Spinal cord (tissue), 10 donors: ENCODE data around the gene IGFALS. TPM values are rescaled to one million over a fixed set of nuclear protein-coding genes. Genes with fewer than 3 reads are reported as not detected.

Experiments
- DNase-seq, 6 donors: peaks; one replicate each; pipeline versions ENCODE4 v3.0.0 to v3.0.0-alpha.2; 2013 to 2015; ENCODE audit warnings: low spot score in 6 of 6, low read depth in 4 of 6
- H3K27ac ChIP-seq: one replicate; pipeline ENCODE4 v1.5.1; 2013; ENCODE audit warnings: low read depth, low read length, control low read depth
- H3K27me3 ChIP-seq: one replicate; pipeline ENCODE4 v1.6.1; 2013; ENCODE audit warnings: low read length; ENCODE audit not compliant: control insufficient read depth, insufficient read depth
- H3K36me3 ChIP-seq: one replicate; pipeline ENCODE4 v1.6.1; 2013; ENCODE audit warnings: low read length; ENCODE audit not compliant: control insufficient read depth, insufficient read depth
- H3K4me1 ChIP-seq: one replicate; pipeline ENCODE4 v1.6.1; 2013; ENCODE audit warnings: low read length; ENCODE audit not compliant: control insufficient read depth, insufficient read depth
- H3K4me3 ChIP-seq: one replicate; pipeline ENCODE4 v1.5.1; 2013; ENCODE audit warnings: low read depth, low read length, control low read depth
- H3K9me3 ChIP-seq: one replicate; pipeline ENCODE4 v1.6.1; 2013; ENCODE audit warnings: low read length; ENCODE audit not compliant: control insufficient read depth, insufficient read depth
- WGBS: methylation state at CpG from one replicate; pipeline ENCODE4 v1.1.5; 2013; ENCODE audit warnings: missing lambda C conversion rate; ENCODE audit not compliant: insufficient coverage; 5-methylcytosine and 5-hydroxymethylcytosine counted together
- polyA plus RNA-seq, 2 donors: library from polyadenylated mRNA; unstranded; fragments of 120-200 nt; gene quantifications; one replicate each; pipeline ENCODE4 v1.2.1, GENCODE V29; 2013; ENCODE audit not compliant: insufficient read length in 2 of 2
- total RNA-seq, 2 donors: library from RNA; depleted of rRNA in 1 of 2; stranded (reverse); fragments of 120-200 nt in 1 of 2; fragments of >200 nt in 1 of 2; gene quantifications; one replicate each; pipeline versions ENCODE4 v1.2.3 to v1.2.4, GENCODE V29; 2013 to 2014
- donor health status: healthy.

IGFALS gene
- total and polyA plus RNA-seq, 4 donors: 0.33 to 1.3 (median 0.39) TPM; not detected in 1

DNA sequence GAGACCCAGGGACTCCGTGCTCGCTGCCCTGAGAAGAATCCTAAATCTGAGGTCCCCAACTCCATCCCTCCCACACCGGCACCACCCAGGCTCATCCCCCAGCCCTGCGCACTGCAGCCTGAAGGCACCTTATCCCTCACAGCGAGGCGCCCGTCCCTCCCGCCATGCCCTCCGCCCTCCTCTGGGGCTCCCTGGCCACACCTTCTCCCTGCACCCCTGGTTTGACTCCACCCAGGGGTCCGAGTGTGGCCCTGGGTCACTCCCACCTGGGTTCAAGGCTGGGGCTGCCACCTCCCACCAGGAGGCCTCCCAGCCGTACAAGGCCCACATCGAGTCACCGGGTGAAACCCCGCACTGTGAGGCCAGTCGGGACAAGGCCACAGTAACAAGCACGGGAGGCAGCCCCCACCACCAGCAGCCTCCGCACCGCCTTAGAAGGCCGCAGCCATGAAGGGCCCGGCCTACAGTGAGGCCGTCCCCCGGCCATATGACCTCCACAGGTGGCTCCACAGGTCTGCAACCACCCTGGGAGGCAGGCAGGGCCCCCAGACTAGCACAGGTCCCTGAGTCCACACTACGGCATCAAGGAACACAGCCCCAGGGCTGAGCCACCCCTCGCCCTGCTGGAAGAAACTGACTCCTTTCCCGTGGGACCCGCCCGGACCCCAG is 24.8 kb upstream of the IGFALS start:
- H3K36me3 ChIP-seq: peaks cover 86% of the 10 kb centered on the region
- H3K27ac ChIP-seq: no peak overlapping the region
- H3K4me3 ChIP-seq: no peak overlapping the region
- no peaks in the 10 kb centered on the region for H3K4me1 ChIP-seq
- DNase-seq: no peak
- H3K27me3 ChIP-seq: no peaks in the 10 kb centered on the region
- H3K9me3 ChIP-seq: no peaks in the 10 kb centered on the region
- WGBS: 96% methylated on average over 27 of the region's 27 CpGs

DNA sequence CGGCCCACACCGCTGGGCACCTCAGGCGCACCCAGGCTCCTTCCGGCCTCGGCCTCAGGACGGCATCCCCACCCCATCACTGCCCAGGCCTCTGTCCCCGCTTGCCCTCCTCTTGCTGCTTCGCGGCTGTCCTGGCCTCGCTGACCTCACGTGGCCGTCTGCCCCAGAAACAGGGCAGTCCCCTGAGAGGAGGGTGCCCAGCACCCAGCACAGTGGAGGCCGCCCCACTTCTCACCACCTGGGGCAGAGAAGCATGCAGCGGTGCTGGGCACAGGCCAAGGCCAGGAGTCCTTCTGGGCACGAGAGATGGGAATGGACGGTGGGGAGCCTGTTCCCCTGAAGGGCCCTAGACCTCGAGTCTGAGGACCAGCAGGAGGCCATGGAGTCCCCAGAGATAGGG is 24.2 kb upstream of the IGFALS start:
- H3K9me3 ChIP-seq: no peaks in the 10 kb centered on the region
- no peak overlapping the region for H3K4me3 ChIP-seq
- H3K27me3 ChIP-seq: no peaks in the 10 kb centered on the region
- peaks cover 86% of the 10 kb centered on the region for H3K36me3 ChIP-seq
- no peak overlapping the region for H3K27ac ChIP-seq
- 95% methylated on average over 16 of the region's 17 CpGs for WGBS
- H3K4me1 ChIP-seq: no peaks in the 10 kb centered on the region
- DNase-seq: no peak

DNA sequence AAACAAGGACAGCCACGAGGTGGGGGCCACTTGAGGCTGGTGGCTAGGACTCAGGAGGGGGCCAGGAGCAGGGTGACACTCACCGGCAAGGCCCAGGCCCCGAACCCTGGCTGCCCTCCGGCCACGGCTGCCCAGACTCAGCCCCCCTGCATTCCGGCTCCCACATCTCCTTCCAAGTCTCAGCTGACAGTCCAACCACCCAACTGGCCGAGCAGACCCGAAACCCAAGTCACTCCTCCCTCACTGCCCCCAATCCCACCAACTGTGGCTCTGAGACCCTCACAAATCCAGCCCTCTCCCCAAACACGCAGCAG is 23.7 kb upstream of the IGFALS start:
- Histone ChIP-seq H3K9me3 (no peaks in the 10 kb centered on the region), H3K4me1 (no peaks in the 10 kb centered on the region), H3K36me3 (peaks cover 84% of the 10 kb centered on the region), H3K27ac (no peak overlapping the region), H3K27me3 (no peaks in the 10 kb centered on the region), H3K4me3 (no peak overlapping the region)
- 91% methylated on average over 9 of the region's 9 CpGs for WGBS
- no peak for DNase-seq

DNA sequence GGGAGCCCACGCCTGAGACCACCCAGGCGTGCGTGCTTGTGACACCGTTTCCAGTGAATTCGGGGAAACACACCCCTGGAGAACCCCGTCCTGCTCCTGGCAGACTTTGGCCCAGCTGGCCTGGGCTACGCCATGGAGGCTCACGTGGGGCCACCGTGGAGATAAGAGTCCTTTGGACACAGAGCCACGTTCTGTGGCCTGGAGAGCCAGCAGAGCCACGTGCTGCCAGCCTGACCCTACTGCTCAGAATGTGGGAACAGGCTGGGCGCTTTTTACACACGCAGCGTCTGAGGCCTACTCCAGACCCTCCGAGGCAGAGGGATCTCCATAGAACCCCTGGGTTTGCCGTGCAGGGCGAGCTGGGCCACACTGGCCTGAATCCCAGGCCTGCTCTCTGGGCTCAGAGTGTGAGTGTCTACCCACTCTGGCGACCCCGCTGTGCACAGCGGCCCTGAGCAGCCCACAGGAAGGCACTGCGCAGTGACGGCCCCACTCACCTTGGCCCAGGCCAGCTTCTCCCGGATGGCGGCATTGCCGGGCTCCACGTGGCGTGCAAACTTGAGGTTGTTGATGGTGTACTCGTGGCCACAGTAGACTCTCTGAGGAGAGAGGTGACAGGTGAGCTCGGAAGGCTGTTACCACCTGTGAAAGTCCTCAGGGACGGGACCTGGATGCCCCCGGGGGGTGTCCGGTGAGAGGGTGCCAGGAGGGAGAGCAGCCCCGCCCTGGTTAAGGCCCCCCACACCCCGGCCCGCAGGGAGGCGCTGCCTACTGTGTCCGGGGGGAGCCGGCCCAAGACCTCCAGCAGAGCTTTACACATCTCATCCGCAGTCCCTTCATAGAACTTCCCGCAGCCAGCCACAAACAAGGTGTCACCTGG is 23.1 kb upstream of the IGFALS start:
- peaks cover 78% of the 10 kb centered on the region for H3K36me3 ChIP-seq
- H3K4me1 ChIP-seq: no peaks in the 10 kb centered on the region
- H3K27me3 ChIP-seq: no peaks in the 10 kb centered on the region
- no peaks in the 10 kb centered on the region for H3K9me3 ChIP-seq
- H3K4me3 ChIP-seq: no peak overlapping the region
- H3K27ac ChIP-seq: no peak overlapping the region
- DNase-seq: no peak
- WGBS: 96% methylated on average over 35 of the region's 40 CpGs

DNA sequence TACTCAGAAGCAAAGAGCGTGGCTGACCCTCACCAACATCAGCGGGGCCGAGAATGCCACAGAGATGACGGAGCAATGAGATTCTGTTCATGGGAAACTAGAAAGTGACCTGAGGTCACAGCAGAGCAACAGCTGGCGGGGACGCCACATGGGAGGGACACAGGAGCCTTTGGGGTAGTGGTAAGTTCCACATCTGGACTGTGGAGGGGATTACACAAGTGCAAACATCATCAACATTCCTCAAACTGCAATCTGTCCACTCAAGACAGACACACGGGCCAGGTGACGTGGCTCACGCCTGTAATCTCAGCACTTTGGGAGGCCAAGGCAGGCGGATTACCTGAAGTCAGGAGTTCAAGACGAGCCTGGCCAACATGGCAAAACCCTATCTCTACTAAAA is 22.0 kb upstream of the IGFALS start:
- Histone ChIP-seq H3K36me3 (peaks cover 73% of the 10 kb centered on the region), H3K4me3 (no peak overlapping the region), H3K9me3 (no peaks in the 10 kb centered on the region), H3K27ac (peak overlapping the region; percentile 15), H3K27me3 (no peaks in the 10 kb centered on the region), H3K4me1 (no peaks in the 10 kb centered on the region)
- no peak for DNase-seq
- WGBS: 97% methylated on average over 4 of the region's 11 CpGs

DNA sequence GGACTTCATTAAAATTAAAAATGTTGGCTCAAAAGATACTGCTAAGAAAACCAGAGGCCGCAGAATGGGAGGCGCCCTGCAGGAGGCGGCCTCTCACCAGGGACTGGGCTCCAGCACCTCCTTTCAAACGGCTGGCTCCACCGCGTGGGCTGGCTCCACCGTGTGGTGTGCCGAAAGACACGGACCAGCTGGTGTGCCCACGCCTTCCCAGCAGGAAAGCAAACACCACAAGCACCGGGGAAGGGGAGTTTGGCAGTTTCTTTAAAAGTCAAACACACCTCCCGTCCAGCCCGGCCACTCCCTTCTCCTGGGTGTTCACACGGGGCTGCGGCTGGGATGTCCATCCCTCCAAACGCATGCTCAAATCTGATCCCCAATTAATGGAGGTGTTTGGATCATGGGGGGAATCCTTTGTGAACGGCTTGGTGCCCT is 19.2 kb upstream of the IGFALS start:
- peak in 2 of 6 donors; percentile 19 to 34 for DNase-seq
- H3K36me3 ChIP-seq: peaks cover 73% of the 10 kb centered on the region
- no peaks in the 10 kb centered on the region for H3K9me3 ChIP-seq
- H3K4me3 ChIP-seq: no peak overlapping the region
- H3K27ac ChIP-seq: no peak overlapping the region
- no peaks in the 10 kb centered on the region for H3K4me1 ChIP-seq
- 33% methylated on average over 7 of the region's 17 CpGs for WGBS
- no peaks in the 10 kb centered on the region for H3K27me3 ChIP-seq

DNA sequence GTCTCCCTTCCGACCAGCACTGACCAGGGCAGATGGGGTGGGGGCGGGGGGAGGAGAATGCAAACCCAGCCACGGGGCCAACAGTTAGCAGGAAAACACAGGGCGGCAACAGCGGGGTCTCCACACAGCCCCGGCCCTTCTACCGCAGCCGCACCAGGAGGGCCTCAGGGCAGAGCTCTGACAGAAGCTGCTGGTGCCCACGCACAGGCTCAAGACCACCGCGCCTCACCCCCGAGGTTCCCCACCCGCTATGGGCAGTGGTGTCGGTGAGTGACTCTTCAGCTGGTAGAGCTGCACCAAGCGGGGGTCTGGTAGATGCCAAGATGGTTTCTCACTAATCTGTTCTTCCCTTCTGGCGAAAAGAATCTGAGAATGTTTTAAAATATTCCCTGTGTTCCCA is 17.0 kb upstream of the IGFALS start:
- Histone ChIP-seq H3K9me3 (no peaks in the 10 kb centered on the region), H3K4me3 (no peak overlapping the region), H3K36me3 (peaks cover 63% of the 10 kb centered on the region), H3K4me1 (no peaks in the 10 kb centered on the region), H3K27me3 (no peaks in the 10 kb centered on the region), H3K27ac (no peak overlapping the region)
- 96% methylated on average over 15 of the region's 16 CpGs for WGBS
- DNase-seq: no peak

DNA sequence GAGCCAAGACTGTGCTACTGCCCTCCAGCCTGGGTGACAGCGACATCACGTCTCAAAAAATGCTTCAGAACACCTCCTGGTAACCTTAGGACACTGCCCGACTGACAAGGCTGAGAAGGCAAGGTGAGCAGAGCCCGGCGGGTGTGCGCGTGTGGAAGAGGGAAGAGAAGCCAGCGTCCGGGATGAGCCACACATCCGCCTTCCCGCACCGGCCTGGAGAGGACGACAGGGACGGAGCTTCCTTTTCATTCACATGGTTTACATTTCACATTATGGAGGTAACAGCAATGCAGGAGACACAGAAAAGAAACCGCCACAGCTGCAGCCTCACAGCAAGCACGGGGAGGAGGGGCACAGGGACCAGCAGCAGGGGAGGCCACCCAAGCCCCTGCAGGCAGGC is 16.6 kb upstream of the IGFALS start:
- Histone ChIP-seq H3K36me3 (peaks cover 63% of the 10 kb centered on the region), H3K4me3 (no peak overlapping the region), H3K27me3 (no peaks in the 10 kb centered on the region), H3K4me1 (no peaks in the 10 kb centered on the region), H3K9me3 (no peaks in the 10 kb centered on the region), H3K27ac (no peak overlapping the region)
- no peak for DNase-seq
- WGBS: 100% methylated on average over 8 of the region's 16 CpGs

DNA sequence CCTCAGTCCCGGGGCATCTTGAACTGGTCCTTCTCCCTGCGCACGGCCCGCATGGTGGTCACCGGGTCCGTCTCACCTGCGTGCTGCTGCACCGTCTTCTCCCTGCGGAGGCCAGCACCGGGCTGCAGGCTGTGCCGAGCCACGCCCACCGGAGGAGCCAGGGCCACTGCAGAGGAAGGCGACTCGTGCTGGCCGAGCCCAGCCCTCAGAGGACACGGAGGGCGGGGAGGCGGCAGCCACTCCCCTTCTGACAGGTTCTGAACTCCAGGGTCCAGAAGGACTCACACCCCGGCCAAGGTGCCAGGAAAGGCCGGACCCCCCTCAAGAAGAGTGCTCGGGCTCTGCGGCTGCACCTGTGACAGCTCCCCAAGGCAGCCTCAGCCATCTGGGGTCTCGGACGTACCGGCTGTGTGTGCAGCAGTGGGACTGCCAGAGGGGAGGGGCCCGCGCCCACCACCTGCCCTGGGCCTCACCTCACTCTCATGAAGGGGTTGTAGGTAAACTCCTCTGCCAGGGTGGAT is 15.8 kb upstream of the IGFALS start:
- WGBS: 69% methylated on average over 25 of the region's 28 CpGs

DNA sequence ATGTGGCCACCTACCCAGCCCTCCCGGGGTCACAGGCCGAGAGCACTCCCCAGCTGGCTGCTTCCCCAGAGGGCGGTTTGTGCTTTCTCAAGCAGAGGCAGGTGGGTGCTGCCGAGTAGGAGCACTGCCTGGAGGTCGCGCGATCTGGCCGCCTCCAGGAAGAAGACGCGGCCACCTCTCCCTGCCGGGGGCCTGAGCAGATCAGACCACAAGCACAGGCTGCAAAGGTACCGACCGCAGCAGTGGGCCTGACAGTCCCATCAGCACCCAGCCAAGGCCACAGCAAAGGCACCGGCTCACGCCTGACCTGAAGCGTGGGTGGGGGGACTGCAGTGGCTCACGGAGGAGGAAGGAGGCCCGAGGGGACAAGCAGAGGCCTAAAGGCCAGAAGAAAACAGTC is 15.2 kb upstream of the IGFALS start:
- H3K4me1 ChIP-seq: no peaks in the 10 kb centered on the region
- no peak for DNase-seq
- WGBS: 79% methylated on average over 17 of the region's 18 CpGs
- peaks cover 57% of the 10 kb centered on the region for H3K36me3 ChIP-seq
- H3K9me3 ChIP-seq: no peaks in the 10 kb centered on the region
- no peaks in the 10 kb centered on the region for H3K27me3 ChIP-seq
- no peak overlapping the region for H3K4me3 ChIP-seq
- no peak overlapping the region for H3K27ac ChIP-seq

More for the DNA sequence above, 15.8 kb upstream of the IGFALS start:
- Histone ChIP-seq H3K4me1 (no peaks in the 10 kb centered on the region), H3K9me3 (no peaks in the 10 kb centered on the region), H3K36me3 (peaks cover 63% of the 10 kb centered on the region), H3K27me3 (no peaks in the 10 kb centered on the region), H3K4me3 (no peak overlapping the region), H3K27ac (no peak overlapping the region)
- no peak for DNase-seq
